Measurements from ENCODE around the gene WDR20.

DNA sequence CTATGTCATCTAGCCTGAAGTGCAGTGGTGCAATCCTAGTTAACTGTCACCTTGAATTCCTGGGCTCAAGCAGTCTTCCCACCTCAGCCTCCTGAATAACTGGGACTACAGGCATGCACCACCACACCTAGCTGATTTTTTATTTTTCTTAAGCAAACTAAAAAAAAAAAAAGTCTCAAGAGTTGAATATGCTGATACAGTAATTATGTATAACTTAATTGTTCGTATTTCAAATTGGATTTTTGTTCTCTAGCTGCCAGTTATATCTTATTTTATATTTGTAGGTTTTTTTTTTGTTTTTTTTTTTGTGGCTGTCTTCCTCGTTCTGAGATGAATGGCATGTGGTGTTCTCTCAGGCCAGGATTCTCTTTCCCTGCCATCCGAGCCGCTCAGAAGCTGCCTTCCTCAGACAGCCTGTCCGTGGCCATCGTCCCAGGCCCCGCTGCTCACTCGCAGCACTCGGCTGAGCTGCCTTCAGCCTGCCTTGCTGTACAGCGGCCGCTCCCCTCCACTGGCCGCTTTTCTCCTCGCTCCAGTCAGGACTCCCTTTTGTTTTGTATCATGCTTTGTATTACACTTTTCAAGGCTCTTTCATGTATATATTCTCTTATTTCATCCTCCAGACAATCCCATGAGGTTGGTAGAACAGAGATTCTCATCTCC lies 53.3 kb downstream of the WDR20 start:
- TF ChIP-seq CTCF (IDR thresholded peaks at IDR 0.05), result no peak
- TF ChIP-seq POLR2A (IDR thresholded peaks at IDR 0.05), result no peak
- TF ChIP-seq EP300 (IDR thresholded peaks at IDR 0.05), result no peak
